Erythroblast (primary cell): Measurements from ENCODE around the gene CABP1.

Source experiments
- GATA1 ChIP-seq: IDR thresholded peaks from 2 replicates; pipeline ENCODE4 v1.6.1; 2011; ENCODE audit warnings: low read depth, mild to moderate bottlenecking, control low read depth, low read length, moderate library complexity
- POLR2A ChIP-seq: IDR thresholded peaks from 2 replicates; pipeline ENCODE4 v1.6.1; 2011; ENCODE audit warnings: mild to moderate bottlenecking, low read length

- TF ChIP-seq POLR2A (no peak), GATA1 (no peak)
Observed at GRCh38 chr12:120596901-120597300, 43.5 kb upstream of the CABP1 start.
